Measurements from ENCODE around the gene LSP1.
"Not testable (repeated sequence)": the region's sequence is repeated elsewhere in the genome, so short reads cannot be mapped to it uniquely, and the experiment has no call there.

LSP1 gene

GRCh38 chr11:1875093-1875850, 22.4 kb downstream of the LSP1 start:
- DNase-seq (ENCODE audit: low read depth in 3 of 3), result no peak

GRCh38 chr11:1875851-1876301, 23.0 kb downstream of the LSP1 start:
- DNase-seq (ENCODE audit: low read depth in 3 of 3), result not testable (repeated sequence)

- DNase-seq (ENCODE audit: low read depth in 3 of 3), result no peak
Measured at GRCh38 chr11:1876361-1877063, 23.6 kb downstream of the LSP1 start.

- DNase-seq (ENCODE audit: low read depth in 3 of 3), result no peak
Measured at GRCh38 chr11:1877211-1878136, 24.6 kb downstream of the LSP1 start.

- no peak for DNase-seq (ENCODE audit: low read depth in 3 of 3)
Measured at GRCh38 chr11:1878137-1879031, 25.5 kb downstream of the LSP1 start.

- no peak for DNase-seq (ENCODE audit: low read depth in 3 of 3)
Measured at GRCh38 chr11:1879342-1879940, 26.6 kb downstream of the LSP1 start.

GRCh38 chr11:1879941-1880720, 27.2 kb downstream of the LSP1 start:
- no peak for DNase-seq (ENCODE audit: low read depth in 3 of 3)

- DNase-seq (ENCODE audit: low read depth in 3 of 3), result no peak
Measured at GRCh38 chr11:1880746-1881441, 28.0 kb downstream of the LSP1 start.

GRCh38 chr11:1881442-1882264, 28.8 kb downstream of the LSP1 start:
- no peak for DNase-seq (ENCODE audit: low read depth in 3 of 3)

- peak; percentile 47 to 78 (median 73) for DNase-seq (ENCODE audit: low read depth in 3 of 3)
Measured at GRCh38 chr11:1882265-1883238, 29.7 kb downstream of the LSP1 start.

GRCh38 chr11:1883346-1884302, 30.7 kb downstream of the LSP1 start:
- DNase-seq (ENCODE audit: low read depth in 3 of 3), result no peak

- DNase-seq (ENCODE audit: low read depth in 3 of 3), result no peak
Measured at GRCh38 chr11:1884303-1884700, 31.4 kb downstream of the LSP1 start.

- not testable (repeated sequence) for DNase-seq (ENCODE audit: low read depth in 3 of 3)
Measured at GRCh38 chr11:1886551-1886950, 33.7 kb downstream of the LSP1 start.

GRCh38 chr11:1887451-1888346, 34.8 kb downstream of the LSP1 start:
- no peak for DNase-seq (ENCODE audit: low read depth in 3 of 3)

- no peak for DNase-seq (ENCODE audit: low read depth in 3 of 3)
Measured at GRCh38 chr11:1888347-1888753, 35.5 kb downstream of the LSP1 start.
